PC-3 (cell line): ENCODE results near the gene MAGEA6. TPM values are rescaled to one million over a fixed set of nuclear protein-coding genes. Genes with fewer than 3 reads are reported as not detected.

Experiments used
- ATAC-seq: fragments of 200-7000 bp; cut with Tn5 transposase; 2 replicates; pipeline ENCODE4 v1.9.1; 2020; ENCODE audit warnings: mild to moderate bottlenecking, moderate library complexity
- BruUV-seq: library from RNA; stranded (reverse); fragments of 400-500 nt; replicated peaks from 2 replicates; lab custom pipeline; 2021; lab: Mats Ljungman, UMichigan
- CTCF ChIA-PET: fragments of 300-600 bp; sonication (Branson Sonifier 250); formaldehyde crosslinking; loops from one replicate; lab custom pipeline; 2022; ENCODE audit warnings: antibody characterized with exemption; lab: Charles Lee
- POLR2A ChIA-PET: fragments of 300-600 bp; sonication (Branson Sonifier 250); formaldehyde crosslinking; loops from one replicate; lab custom pipeline; 2022; ENCODE audit warnings: antibody characterized with exemption; ENCODE audit not compliant: unreplicated experiment; lab: Charles Lee
- DNase-seq: peaks from one replicate; pipeline ENCODE4 v3.0.0-alpha.2; 2015
- H2AFZ ChIP-seq: fragments of 300-600 bp; sonication (generic); 2 replicates; pipeline ENCODE4 v1.6.0; 2016; ENCODE audit warnings: antibody characterized with exemption, low read length
- H3F3A ChIP-seq: fragments of 300-600 bp; sonication (generic); one replicate; pipeline ENCODE4 v1.6.0; 2017; ENCODE audit warnings: antibody characterized with exemption, low read length, control low read depth, mild to moderate bottlenecking; ENCODE audit not compliant: unreplicated experiment
- H3K27ac ChIP-seq: fragments of 300-600 bp; sonication (generic); 2 replicates; pipeline ENCODE4 v1.5.1; 2016; ENCODE audit warnings: mild to moderate bottlenecking, low read length
- H3K27me3 ChIP-seq: fragments of 300-600 bp; sonication (generic); 2 replicates; pipeline ENCODE4 v1.6.1; 2016; ENCODE audit warnings: low read length, mixed read lengths
- H3K36me3 ChIP-seq: fragments of 300-600 bp; sonication (generic); 2 replicates; pipeline ENCODE4 v1.6.1; 2016; ENCODE audit warnings: low read depth, mixed run types, low read length, mixed read lengths
- H3K4me1 ChIP-seq: fragments of 300-600 bp; sonication (generic); 2 replicates; pipeline ENCODE4 v1.5.1; 2016; ENCODE audit warnings: low read length; ENCODE audit not compliant: insufficient read depth
- H3K4me2 ChIP-seq: fragments of 300-600 bp; sonication (generic); 2 replicates; pipeline ENCODE4 v1.6.0; 2016; ENCODE audit warnings: low read length
- H3K4me3 ChIP-seq: fragments of 300-600 bp; sonication (generic); 2 replicates; pipeline ENCODE4 v1.5.1; 2016; ENCODE audit warnings: mild to moderate bottlenecking, low read length, mixed read lengths
- H3K79me2 ChIP-seq: fragments of 300-600 bp; sonication (generic); 2 replicates; pipeline ENCODE4 v1.6.1; 2017; ENCODE audit warnings: low read length, mixed read lengths
- H3K9ac ChIP-seq: fragments of 300-600 bp; sonication (generic); 2 replicates; pipeline ENCODE4 v1.6.0; 2016; ENCODE audit warnings: mild to moderate bottlenecking, low read length
- H3K9me2 ChIP-seq: fragments of 300-600 bp; sonication (generic); replicated peaks from 2 replicates; pipeline ENCODE4 v1.6.1; 2016; ENCODE audit warnings: mixed run types, low read length, mixed read lengths
- H3K9me3 ChIP-seq: fragments of 300-600 bp; sonication (generic); 2 replicates; pipeline ENCODE4 v1.6.1; 2016; ENCODE audit warnings: low read length, mixed read lengths
- H4K20me1 ChIP-seq: fragments of 300-600 bp; sonication (generic); 2 replicates; pipeline ENCODE4 v1.6.1; 2016; ENCODE audit warnings: low read length, mixed read lengths
- EZH2 ChIP-seq: fragments of 300-600 bp; sonication (generic); IDR thresholded peaks from one replicate; pipeline ENCODE4 v1.6.1; 2017; ENCODE audit warnings: antibody characterized with exemption, mild to moderate bottlenecking, low read length; ENCODE audit not compliant: unreplicated experiment
- EZH2phosphoT487 ChIP-seq: fragments of 300-600 bp; sonication (generic); IDR thresholded peaks from 2 replicates; pipeline ENCODE4 v1.6.1; 2018; ENCODE audit warnings: mild to moderate bottlenecking, antibody characterized with exemption, low read length, borderline replicate concordance
- intact Hi-C: fragments of 100-400 bp; cut with micrococcal nuclease; formaldehyde crosslinking; loops from 2 replicates; pipeline ENCODE4 v1.9.0; 2023
- total RNA-seq: library from RNA; depleted of rRNA; stranded (reverse); fragments of >200 nt; gene quantifications from 2 replicates; pipeline ENCODE4 v1.2.3, GENCODE V29; 2014; rRNA removed
- TF ChIP-seq, protein P1 (sequence below): fragments of 300-600 bp; sonication (generic); conservative IDR thresholded peaks from 2 replicates; pipeline ENCODE4 v1.5.1; 2017; ENCODE audit warnings: antibody characterized with exemption, low read depth, mild to moderate bottlenecking, low read length

The MAGEA6 gene
- total RNA-seq, 1 experiment from 2014 or later = 1.3 TPM

DNA sequence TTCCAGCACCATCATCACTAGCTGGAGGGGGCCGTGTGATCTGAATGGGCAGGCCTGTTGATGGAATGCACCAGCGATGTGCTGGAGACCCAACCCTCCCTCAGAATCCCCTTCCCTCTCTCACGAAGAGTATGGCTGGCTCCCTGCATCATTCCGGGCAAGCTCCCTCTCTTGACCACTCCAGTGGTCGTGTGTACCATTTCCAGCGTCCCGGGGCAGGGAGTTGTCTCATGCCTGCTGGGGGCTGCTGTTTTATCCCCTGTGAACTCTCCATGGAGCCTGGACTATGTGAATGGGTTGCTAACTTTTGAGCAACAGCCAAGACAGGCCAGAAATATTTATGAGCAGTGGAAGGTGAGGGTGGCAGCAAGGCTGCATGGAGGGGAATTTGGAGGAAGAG, 44.1 kb downstream of the MAGEA6 start:
- no peaks in the 10 kb centered on the region for H3K9me3 ChIP-seq
- no peak overlapping the region for H3K27ac ChIP-seq
- intact Hi-C loops = no loop called here
- BruUV-seq = no TSS peak
- CTCF ChIA-PET = no interaction called here
- H2AFZ ChIP-seq = no peak overlapping the region
- H3K9me2 ChIP-seq = no peaks in the 10 kb centered on the region
- peaks cover 10% of the 10 kb centered on the region for H3K27me3 ChIP-seq
- no peaks in the 10 kb centered on the region for H3F3A ChIP-seq
- H3K4me2 ChIP-seq = no peak overlapping the region
- POLR2A ChIA-PET = no interaction called here
- no peak overlapping the region for H3K9ac ChIP-seq
- ATAC-seq = no peak
- H3K4me3 ChIP-seq = no peak overlapping the region
- H3K79me2 ChIP-seq = no peaks in the 10 kb centered on the region
- no peak for DNase-seq
- no peaks in the 10 kb centered on the region for H3K4me1 ChIP-seq
- no peak for TF ChIP-seq EZH2
- TF ChIP-seq EZH2phosphoT487 = no peak
- TF ChIP-seq, protein P1, sequence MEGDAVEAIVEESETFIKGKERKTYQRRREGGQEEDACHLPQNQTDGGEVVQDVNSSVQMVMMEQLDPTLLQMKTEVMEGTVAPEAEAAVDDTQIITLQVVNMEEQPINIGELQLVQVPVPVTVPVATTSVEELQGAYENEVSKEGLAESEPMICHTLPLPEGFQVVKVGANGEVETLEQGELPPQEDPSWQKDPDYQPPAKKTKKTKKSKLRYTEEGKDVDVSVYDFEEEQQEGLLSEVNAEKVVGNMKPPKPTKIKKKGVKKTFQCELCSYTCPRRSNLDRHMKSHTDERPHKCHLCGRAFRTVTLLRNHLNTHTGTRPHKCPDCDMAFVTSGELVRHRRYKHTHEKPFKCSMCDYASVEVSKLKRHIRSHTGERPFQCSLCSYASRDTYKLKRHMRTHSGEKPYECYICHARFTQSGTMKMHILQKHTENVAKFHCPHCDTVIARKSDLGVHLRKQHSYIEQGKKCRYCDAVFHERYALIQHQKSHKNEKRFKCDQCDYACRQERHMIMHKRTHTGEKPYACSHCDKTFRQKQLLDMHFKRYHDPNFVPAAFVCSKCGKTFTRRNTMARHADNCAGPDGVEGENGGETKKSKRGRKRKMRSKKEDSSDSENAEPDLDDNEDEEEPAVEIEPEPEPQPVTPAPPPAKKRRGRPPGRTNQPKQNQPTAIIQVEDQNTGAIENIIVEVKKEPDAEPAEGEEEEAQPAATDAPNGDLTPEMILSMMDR = no peak
- no peaks in the 10 kb centered on the region for H3K36me3 ChIP-seq
- H4K20me1 ChIP-seq = no peaks in the 10 kb centered on the region

Other genes with a start within 250 kb of the MAGEA6 start
- under 0.01 TPM in 1 of 2 replicates, not detected in the other for gene GABRQ, start 131.8 kb downstream of the MAGEA6 start, total RNA-seq
- 2.5 and 3.0 TPM in 2 replicates for gene MAGEA3, start 70.9 kb downstream of the MAGEA6 start, total RNA-seq
- not detected in 2 replicates for gene CSAG2, start 60.4 kb downstream of the MAGEA6 start, total RNA-seq
- gene MAGEA2B, start 55.1 kb downstream of the MAGEA6 start, total RNA-seq = not detected in 2 replicates
- not detected in 2 replicates for gene CSAG1, start 36.0 kb downstream of the MAGEA6 start, total RNA-seq
- 0.23 and 0.29 TPM in 2 replicates for gene MAGEA12, start 35.9 kb downstream of the MAGEA6 start, total RNA-seq
- not detected in 2 replicates for gene MAGEA2, start 15.8 kb downstream of the MAGEA6 start, total RNA-seq
- gene CSAG3, start 10.5 kb downstream of the MAGEA6 start, total RNA-seq = not detected in 2 replicates
- 40.9 and 42.9 TPM in 2 replicates for gene CETN2, start 61.1 kb upstream of the MAGEA6 start, total RNA-seq
- 32.3 and 33.7 TPM in 2 replicates for gene NSDHL, start 61.4 kb upstream of the MAGEA6 start, total RNA-seq
- gene ZNF185, start 128.4 kb upstream of the MAGEA6 start, total RNA-seq = 68.9 and 77.0 TPM in 2 replicates
- not detected in 2 replicates for gene PNMA5, start 224.4 kb upstream of the MAGEA6 start, total RNA-seq